CD4-positive, alpha-beta T cell treated with Interleukin-1 beta for 1 hour (primary cell): ENCODE measurements around the gene ZBED4.
"Not testable (repeated sequence)": the region's sequence is repeated elsewhere in the genome, so short reads cannot be mapped to it uniquely, and the experiment has no call there.

ENCODE experiments used
- DNase-seq, 2 donors: peaks; one replicate each; pipeline ENCODE4 v3.0.0-alpha.2; 2020 to 2022

The ZBED4 gene

DNA sequence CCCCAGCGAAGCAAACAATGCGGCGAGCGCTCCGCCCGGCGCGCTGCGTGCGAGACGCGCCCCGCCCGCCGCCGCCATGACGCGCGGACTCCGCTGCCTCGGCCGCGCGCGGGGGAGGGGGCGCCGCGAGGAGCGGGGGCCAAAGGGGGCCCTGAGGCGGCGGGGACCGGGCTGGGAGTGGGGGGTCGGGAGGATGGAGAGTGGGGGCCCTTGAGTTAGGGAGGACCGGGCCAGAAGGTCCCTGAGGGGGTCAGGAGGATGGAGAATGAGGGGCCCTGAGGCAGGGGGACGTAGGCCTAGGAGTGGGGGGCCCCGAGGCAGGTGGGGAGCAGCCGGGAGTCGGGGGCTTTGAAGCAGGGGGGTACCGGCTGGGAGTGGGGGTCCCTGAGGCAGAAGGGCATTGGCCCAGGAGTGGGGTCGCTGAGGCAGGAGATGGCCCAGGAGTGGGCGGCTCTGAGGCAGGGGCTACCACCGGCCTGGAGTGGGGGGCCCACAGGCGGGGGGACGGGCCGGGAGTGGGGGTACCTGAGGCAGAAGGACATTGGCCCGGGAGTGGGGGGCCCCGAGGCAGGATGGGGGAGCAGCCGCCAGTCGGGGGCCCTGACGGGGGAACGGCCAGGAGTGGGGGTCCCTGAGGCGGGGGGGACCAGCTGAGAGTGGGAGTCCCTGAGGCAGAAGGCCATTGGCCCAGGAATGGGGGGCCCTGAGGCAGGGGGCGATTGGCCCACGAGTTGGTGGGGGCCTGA, 25.6 kb upstream of the ZBED4 start, which contains the start of gene BRD1:
TSS of gene BRD1 (minus strand) at position 21 of the 746 bp plus-strand sequence. CDS start 3,556 bp downstream, outside the sequence.
- DNase-seq: peak; percentile 62 to 68

DNA sequence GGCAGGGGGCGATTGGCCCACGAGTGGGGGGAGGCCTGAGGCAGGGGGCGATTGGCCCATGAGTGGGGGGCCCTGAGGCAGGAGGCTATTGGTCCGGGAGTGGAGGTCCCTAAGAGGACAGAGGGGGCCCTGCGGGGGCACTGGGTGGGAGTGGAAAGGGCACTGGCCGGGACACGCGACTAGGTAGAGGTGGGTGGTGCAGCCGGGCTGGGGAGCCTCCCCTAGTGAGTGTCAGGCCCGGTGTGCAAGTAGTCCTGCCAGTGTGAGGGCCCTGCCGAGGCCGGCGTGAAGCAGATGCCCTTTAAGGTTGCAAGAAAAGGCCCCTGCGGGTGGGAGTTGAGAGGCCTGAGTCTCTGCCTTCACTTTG, 25.1 kb upstream of the ZBED4 start:
- no peak for DNase-seq

DNA sequence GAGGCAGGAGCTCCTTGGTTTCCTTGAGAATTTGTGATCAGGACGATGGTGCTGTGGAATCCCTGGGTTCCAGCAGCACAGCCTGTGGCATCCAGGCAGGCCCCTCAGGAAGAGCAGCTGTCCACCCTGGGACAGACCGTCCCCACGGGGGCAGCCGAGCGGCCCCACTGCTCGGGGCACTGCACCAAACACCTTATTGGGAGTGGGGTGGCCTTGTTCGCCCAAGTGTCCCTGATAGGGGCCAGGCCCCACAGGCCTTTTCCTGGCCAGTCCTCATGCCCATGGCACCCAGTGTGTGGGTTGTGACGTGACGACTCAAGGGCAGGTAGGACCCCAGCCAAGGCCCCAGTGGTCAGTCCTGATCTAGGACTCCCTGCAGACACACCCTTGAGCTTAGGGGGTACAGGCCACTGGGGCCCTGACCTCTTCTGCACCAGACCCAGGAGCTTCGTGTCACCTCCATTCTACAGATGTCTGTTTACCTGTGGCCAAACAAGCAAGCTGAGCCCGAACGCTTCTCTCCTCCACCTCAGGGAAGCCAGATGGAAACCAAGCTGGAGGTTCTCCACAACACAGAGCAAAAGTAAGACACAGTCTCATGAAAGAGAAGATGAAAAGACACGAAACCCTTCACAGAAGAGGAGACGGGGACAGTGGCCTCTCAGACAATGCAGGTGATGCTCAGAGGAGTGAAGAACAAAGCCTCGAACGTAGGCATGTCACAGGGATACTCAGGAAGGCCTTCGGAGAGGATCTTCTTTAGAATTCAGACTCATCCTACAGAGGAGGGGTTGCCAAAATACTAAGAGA, 24.4 kb upstream of the ZBED4 start:
- DNase-seq: peak in 1 of 2 donors; percentile 14

DNA sequence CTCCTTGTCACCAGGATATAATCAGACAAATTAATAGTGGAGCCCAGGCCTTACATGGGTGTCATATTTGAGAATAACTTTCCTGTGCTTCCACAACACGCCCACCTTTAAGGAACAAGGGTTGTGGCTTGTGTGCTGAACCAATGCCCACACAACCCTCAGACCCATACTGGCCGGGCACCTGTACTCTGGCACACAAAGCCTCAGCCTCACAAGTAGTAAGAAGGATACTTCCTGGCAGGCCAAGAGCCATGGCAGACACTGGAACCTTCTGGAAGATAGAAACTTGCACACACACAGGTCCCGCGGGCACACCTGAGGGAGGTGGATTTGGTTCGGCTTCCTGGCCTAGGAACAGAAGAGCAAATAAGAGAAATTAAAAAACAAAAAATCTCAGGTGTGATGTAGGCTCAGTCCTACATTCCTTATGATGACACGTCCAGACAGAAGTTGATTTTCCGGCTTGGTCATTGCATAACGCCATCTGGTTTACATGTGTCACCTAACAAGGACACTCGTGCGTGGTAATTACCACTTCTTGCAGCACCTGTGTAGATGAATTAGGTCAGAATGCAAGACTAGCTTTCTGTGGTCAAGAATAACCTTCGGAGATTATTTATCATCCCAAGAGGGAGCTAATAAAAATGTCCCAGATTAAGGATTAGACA, 20.2 kb upstream of the ZBED4 start:
- DNase-seq: no peak

DNA sequence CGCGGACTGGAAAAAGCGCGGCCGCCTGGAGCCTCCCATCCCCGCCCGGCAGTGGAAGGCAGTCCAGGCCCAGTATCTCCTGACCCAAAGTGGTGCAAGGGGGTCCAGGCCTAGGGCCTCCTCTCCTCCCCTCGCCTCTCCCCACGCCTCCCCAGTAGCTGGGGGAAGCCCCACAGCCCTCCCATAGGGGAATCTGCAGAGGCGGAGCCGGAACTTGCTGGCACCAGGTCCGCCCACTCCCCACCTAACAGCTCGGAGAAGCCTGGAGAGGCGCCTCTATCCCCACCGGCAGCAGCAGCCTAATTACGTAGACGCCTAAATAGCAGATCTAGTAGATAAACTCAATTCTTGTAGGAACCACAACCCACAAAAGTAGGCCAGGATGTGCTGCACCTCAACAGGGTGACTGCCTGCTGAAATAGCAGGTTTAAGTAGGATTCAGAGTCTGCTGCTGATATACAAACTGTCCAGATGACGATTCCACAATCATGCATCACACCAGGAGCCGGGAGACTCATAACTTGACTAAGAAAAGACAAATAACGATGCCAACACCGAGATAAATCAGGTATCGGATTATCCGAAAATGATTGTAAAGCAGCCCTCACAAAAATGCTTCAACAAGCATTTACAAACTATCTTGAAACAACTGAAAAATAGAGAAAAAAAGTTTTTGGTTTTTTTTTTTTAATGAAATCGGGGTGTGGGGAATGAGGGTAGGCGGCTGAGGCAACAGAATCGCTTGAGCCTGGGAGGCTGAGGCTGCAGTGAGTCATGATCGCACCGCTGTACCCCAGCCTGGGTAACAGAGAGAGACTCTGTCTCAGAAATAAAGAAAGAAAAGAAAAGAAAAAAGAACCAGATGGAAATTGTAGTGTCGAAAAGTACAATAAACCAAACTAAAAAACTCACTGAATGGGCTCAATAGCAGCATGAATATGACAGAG, 14.6 kb upstream of the ZBED4 start:
- DNase-seq: peak; percentile 93 to 94

DNA sequence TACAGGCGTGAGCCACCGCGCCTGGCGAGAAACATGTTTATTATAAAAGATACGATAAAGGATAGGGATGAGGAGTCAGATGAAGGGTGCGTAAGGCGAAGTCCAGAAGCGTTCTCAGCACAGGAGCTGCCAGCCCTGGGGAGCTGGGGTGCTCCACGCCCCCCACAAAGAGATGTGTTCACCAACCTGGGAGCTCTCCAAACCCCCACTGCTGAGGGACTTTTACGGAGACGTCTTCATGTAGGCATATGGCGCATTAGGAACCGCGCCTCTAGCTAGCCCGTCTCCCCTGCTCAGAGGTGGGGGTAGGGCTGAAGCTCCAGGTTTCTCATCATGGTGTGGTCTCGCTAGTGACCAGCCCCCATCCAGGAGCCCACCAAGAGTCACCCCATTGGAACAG, 8.4 kb upstream of the ZBED4 start:
- DNase-seq: no peak

DNA sequence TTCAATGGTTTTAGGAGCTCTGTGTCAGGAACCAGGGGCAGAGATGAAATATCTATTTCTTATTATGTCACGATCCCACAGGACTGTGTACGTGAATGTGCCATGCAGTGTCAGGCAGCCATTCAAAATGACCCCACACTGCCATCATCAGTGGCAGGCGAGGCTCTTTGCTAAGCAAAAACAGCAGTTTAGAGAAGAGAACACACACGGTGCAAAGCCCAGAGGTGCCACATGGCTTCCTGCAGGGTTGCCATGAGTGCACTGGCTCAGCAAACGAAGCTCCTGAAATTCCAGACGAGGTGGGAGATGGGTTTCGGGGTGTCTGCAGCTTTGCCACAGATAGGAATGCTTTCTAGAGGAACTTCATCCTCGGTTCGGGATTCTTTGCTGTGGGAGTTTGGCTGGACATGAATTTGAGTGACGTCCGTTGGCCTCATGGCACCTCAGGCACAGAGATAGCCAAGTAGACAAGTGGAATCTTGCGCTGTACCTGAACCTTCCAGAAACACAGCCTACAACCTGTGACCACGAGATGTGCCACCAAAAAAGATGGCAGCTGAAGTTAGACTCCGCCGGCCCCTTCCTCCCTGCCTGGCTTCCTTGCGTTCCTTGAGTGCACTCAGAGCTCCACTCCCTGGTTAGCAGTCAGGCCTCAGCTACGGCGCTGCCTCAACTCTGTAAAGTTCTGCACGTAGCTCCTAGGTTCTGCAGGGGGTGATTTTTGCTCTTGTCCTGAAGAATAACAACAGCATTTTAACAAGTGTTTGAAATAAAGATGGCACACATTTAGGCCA, 7.8 kb upstream of the ZBED4 start:
- DNase-seq: no peak

DNA sequence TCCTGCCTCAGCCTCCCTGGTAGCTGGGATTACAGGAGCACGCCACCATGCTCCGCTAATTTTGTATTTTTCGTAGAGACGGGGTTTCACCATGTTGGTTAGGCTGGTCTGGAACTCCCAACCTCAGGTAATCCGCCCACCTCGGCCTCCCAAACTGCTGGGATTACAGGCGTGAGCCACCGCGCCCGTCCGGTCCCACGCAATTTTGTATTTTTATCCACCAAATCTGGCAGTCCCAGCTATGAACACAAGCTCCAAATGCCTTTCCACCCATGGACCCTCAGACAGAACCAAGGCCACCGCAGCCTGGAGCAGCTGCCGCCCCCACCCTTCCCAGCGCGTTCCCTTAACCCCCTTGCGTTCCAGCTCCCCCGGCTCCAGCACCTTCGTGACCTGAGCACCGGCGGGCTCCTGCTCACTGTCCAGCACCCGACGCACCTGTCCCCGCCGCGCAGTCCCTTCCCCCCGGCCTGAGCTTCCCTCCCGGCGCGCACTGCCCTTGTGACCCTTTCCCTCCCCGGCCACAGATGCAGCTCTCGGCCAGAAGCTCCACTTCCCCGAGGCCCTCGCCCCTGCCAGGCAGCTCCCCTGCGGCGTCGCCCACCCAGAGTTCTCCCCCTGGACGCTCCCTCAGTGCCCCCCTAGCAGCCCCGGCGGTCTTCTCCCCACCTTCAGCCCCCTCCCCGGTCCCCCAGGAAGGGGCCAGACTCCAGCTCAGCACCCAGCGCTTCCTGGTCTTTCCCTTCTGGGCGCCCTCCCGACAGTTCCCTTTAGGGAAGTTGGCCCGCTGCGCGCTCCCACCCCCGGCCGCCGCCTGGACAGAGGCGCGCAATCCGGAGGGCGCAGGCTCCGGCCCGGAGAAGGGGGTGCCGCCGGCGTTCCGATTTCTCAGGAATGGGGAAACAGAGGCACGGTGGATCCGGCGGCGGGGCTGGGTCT, 5.6 kb upstream of the ZBED4 start:
- DNase-seq: no peak

DNA sequence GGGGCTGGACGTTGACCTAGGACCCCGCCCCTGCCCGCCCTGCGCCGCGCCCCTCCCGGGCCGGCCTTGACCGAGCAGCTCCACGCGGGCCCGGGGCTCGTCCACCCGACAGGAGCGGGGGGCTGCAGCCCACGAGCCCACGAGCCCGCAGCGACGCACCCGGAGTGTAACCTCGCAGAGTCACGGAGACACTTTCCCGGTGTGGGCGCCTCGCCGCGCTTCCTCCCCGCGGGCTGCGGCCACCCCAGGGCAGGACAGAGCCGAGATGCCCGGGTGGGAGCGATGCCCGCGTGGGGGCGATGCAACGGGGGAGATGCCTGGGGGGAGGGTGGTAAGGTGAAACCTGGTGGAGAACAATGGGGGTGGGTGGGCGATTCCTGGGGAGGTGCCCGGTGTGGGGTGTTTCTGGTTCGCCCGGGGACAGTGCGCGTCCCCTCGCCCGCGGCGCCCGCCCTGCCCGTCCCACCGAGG, 4.9 kb upstream of the ZBED4 start:
- no peak for DNase-seq

DNA sequence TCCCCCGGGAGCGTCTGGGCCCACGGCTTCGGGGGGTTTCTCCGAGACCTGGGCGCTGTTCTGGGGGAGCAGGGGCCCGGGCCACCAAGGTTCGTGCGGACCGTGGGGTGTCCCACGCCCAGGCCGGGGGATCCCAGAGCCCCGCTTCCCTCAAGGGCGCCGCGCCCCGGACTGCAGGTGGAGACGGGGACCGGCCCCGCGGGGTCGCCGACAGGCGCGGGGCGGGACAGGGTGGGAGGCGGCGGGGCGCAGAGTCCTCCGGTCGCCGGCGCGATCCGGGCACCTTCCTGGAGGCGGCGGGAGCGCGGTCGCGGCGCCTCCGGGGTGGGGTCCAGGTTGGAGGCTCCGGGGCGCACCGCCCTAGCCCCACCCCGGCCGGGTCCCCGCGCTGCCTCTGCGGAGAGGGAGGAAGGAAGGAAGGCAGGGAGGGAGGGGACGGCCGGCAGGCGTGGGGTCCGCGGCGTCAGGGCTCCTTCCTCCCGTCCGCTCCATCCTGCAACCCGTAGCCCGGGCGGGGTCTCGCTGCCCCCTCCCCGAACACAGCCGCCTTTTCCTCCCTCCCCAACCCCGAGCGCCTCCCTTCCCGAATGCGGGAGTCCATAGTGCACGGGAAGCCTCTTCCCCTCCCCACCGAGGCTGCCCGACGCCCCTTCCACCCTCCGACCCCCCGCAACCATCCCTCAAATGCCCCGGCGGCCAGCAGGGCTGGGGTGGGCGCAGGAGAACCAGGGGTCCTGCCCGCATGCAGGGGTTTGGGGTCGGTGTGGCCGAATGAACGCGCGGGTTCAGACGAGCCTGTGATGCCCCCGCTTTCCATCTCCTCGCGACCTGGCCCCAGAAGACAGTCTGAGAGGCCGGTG, 4.3 kb upstream of the ZBED4 start:
- DNase-seq: peak in 1 of 2 donors; percentile 24

DNA sequence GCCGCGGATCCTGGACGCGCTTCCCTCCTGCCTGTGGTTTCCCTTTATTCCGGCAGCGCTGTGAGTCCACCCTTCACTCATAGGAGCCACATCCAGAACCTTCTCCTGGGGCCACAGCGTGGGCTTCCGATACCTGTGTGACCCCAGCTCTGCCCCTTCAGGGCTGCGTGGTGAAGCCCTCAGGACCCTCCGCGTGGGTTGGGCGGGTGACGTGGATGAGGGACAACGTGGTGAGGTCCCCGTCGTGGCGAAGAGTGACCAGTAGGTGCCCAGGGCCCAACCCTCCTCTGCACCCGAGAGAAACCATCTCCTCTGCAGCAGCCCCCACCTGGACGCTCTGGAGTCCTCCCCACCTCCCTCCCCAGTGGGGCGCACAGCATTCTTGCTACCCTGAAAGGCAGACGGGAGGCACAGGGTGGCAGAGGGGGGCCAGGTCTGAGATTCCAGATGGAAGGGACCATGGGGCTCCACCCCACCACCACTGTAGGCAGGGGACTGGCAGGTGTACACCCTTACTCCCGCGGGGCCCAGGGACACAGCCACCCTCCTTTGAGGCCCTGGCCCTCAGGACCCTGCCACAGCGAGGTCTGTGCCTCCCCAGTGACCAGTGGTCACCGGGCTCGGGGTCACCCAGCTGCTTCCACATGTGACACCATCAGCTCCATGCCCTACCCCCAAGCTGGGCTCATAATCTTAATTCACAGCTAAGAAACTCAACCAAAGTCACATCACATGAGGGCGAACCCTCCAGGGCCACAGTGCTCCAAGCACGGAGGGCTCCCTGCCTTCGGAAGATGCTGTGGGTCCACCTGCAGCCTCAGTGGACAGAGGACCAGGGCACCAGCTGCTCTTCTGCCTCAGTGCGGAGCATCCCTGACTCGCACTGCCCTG, 3.4 kb upstream of the ZBED4 start:
- DNase-seq: no peak

DNA sequence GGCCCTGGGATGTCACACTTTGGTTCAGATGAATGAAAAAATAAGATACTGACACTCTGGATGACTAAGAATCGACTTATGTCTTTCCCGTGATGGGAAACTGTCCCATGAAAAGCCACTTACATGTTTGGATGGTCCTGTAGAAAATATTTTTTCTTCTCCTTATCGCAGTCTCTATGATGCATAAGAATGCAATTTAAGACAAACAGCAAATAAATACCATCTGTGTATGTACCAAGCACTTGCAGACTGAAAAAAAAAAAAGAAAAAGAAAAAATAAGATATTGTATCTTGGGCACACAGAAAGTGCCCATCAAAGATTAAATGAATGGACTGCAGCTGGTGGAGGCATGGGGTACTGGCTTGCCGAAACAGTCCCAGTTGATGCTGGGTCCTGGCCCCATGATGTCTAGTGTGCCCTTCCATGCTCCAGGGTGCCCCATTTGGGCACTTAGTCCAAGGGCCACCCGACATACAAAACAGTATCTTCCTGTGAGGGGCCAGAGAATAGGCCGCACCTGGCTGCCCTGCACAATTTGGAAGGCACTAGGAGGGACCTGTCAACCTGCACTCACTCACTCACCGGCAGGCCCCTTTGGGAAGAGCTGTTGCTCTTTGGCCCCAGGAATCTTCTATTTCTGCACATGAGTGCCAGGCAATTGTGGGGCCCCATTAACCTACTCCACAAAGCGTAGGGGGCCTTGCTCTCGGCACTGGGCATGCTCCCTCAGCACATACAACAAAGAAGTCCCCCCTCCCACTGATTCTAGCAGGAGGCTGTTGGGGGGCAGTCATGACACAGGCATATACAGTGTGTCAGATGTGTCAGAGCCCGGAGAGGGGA, 2.5 kb upstream of the ZBED4 start:
- no peak for DNase-seq

DNA sequence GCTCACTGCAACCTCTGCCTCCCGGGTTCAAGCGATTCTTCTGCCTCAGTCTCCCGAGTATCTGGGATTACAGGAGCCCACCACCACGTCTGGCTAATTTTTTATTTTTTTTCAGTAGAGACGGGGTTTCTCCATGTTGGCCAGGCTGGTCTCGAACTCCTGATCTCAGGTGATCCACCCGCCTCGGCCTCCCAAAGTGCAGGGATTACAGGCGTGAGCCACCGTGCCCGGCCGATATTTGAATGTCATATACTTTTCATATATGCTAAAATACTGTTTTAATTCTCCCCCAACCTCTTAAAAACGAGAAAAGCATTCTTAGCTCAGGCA, 1.1 kb upstream of the ZBED4 start:
- not testable (repeated sequence) for DNase-seq

DNA sequence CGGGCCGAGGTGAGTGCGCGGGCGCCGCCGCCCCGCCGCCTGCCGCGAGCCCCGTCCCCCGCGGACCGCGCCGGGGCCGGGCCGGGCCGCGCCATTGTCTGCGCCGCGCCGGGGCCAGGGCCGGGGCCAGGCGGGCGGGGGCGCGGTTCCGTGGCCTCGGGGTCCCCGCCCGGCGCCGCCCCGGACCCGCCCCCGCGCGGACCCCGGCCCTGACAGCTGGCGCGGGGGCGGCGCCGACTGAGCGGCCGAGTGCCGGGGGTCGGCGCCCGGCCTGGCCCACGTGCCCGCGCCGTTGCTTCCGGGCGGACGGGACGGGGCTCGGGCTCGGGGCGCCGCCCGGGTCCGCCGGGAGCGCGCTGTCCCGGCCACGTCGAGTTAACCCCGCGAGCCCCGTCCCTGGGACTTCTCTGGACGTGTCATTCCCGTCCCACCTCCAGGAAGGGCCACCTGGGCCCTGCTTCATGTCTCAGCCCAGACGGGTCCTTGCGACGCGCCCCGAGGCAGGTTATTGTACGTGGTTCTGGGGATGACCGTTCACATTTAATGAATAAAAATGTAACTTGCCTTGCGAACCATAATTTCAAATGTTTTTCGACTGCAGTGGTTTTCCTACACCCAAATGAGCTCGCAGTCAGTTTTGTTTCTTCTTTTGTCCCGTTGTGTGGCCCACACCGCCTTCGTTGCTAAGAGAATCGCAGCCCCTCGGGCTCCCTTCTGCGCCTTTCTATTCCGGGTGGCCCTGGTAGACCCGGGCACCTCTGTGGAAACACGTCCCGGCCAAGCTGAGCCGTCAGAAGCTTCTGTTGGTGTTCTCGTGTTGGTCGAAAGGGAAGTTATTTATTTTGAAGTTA, 562 bp downstream of the ZBED4 start:
- DNase-seq: peak; percentile 14 to 22

DNA sequence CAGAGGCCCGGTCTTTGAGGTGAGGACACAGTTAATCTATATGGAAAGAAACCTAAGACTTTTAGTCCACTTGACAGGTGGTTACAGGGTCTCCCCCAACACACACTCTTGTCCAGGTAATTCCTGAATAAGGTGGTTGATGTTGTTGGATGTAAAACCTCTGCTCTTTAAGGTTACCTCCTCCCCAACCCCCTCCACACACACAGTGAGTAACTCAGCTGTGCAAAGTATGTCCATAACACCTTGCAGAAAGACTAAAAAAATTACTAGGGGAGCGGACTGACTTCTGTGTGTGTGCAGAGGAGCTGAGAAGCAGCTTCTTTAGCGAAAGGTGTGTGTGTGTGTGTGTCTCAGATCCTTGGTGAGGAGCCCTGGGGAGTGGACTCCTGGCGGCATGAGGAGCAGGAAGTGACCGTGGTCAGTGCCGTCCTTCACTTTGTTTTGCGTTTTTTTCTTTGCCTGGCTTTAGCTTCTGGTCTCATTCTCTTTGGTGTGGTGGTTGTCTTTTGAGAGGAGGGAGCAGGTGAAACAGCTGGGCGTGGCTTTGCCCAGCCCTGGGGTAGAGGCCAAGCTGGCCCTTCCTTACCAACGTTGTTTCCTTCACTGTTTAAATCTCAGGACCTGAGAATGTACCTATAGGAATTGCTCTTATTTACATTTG, 1.7 kb downstream of the ZBED4 start:
- DNase-seq: no peak

DNA sequence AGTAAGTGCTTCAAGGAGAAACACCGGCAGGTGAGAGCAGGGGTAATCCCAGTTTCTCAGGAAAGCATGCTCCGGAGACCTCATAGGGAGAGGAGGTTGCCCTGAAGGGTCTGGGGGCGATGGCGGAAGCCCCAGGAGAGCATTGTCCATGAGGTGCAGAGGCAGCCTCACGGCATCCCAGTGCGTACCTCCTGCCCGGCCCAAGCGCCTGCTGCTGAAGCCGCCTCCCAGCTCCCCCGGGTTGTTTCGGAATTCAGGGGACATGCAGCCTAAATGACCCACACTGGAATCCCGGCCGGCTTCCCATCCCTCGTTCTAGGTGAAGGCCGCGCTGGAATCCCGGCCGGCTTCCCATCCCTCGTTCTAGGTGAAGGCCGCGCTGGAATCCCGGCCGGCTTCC, 2.7 kb downstream of the ZBED4 start:
- DNase-seq: no peak
